Nephron (organoid): Measurements from ENCODE around the gene OR6J1.

Experiments used
- H3K27ac Mint-ChIP-seq, 3 experiments: 2 replicates each; pipeline ENCODE4 v1.8.0; 2020; ENCODE audit warnings: mixed read lengths in 3 of 3, mild to moderate bottlenecking in 2 of 3, moderate library complexity in 1 of 3
- H3K27me3 Mint-ChIP-seq: 2 replicates; pipeline ENCODE4 v1.8.0; 2021; ENCODE audit warnings: low read depth, mild to moderate bottlenecking, moderate library complexity, mixed read lengths
- H3K36me3 Mint-ChIP-seq: 2 replicates; pipeline ENCODE4 v1.8.0; 2020; ENCODE audit warnings: low read depth, mixed read lengths
- H3K4me1 Mint-ChIP-seq: 2 replicates; pipeline ENCODE4 v1.8.0; 2020; ENCODE audit warnings: mixed read lengths
- H3K4me3 Mint-ChIP-seq, 3 experiments: 2 replicates each; pipeline ENCODE4 v1.8.0; 2020; ENCODE audit warnings: mild to moderate bottlenecking in 3 of 3, mixed read lengths in 3 of 3, moderate library complexity in 2 of 3
- H3K9me3 Mint-ChIP-seq: 2 replicates; pipeline ENCODE4 v1.8.0; 2020; ENCODE audit warnings: mixed read lengths
- TF ChIP-seq, protein P1 (sequence below), 3 experiments: fragments of 200-600 bp; sonication (generic); IDR thresholded peaks; one replicate each; pipeline ENCODE4 v1.5.0; 2021; ENCODE audit warnings: antibody characterized with exemption in 3 of 3; ENCODE audit not compliant: unreplicated experiment in 3 of 3

Gene OR6J1

DNA sequence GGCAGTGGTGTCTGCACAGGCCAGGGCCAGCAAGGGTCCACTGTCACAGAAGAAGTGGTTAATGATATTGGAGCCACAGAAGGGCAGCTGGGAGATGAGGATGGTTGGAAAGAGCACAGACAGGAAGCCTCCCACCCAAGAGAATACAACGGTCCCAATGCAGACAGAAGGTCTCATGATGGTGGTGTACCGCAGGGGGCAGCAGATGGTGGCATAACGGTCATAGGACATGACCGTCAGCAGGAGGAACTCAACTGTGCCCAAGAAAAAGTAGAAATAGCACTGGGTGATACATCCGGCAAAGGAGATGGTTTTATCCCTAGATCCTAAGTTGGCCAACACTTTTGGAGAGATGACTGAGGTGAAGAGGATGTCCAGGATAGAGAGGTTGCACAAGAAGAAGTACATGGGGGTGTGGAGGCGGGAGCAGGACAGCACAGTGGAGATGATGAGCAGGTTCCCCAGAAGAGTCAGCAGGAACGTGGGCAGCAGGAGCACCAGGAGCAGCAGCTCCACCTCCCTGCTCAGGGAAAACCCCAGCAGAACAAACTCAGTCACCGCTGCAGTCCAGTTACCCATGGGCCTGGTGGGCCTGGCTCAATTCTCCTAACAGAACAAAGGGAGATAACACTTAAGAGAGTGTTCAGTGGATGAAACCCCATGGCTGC lies 9.8 kb downstream of the OR6J1 start:
- Mint-ChIP-seq H3K27ac (no peak overlapping the region), H3K27me3 (peaks cover 15% of the 10 kb centered on the region), H3K36me3 (peaks cover 4% of the 10 kb centered on the region), H3K9me3 (peaks cover 31% of the 10 kb centered on the region), H3K4me3 (no peak overlapping the region), H3K4me1 (no peaks in the 10 kb centered on the region)
- TF ChIP-seq, protein P1, sequence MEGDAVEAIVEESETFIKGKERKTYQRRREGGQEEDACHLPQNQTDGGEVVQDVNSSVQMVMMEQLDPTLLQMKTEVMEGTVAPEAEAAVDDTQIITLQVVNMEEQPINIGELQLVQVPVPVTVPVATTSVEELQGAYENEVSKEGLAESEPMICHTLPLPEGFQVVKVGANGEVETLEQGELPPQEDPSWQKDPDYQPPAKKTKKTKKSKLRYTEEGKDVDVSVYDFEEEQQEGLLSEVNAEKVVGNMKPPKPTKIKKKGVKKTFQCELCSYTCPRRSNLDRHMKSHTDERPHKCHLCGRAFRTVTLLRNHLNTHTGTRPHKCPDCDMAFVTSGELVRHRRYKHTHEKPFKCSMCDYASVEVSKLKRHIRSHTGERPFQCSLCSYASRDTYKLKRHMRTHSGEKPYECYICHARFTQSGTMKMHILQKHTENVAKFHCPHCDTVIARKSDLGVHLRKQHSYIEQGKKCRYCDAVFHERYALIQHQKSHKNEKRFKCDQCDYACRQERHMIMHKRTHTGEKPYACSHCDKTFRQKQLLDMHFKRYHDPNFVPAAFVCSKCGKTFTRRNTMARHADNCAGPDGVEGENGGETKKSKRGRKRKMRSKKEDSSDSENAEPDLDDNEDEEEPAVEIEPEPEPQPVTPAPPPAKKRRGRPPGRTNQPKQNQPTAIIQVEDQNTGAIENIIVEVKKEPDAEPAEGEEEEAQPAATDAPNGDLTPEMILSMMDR (IDR thresholded peaks at IDR 0.05; ENCODE audit: unreplicated experiment in 3 of 3) = no peak

GRCh38 chr14:22630486-22630885 lies 13.7 kb downstream of the OR6J1 start:
- Mint-ChIP-seq H3K27ac (no peak overlapping the region), H3K4me1 (no peaks in the 10 kb centered on the region), H3K4me3 (no peak overlapping the region), H3K36me3 (no peaks in the 10 kb centered on the region), H3K27me3 (peaks cover 15% of the 10 kb centered on the region), H3K9me3 (peaks cover 24% of the 10 kb centered on the region)
- TF ChIP-seq, protein P1 (IDR thresholded peaks at IDR 0.05; ENCODE audit: unreplicated experiment in 3 of 3) = no peak

DNA sequence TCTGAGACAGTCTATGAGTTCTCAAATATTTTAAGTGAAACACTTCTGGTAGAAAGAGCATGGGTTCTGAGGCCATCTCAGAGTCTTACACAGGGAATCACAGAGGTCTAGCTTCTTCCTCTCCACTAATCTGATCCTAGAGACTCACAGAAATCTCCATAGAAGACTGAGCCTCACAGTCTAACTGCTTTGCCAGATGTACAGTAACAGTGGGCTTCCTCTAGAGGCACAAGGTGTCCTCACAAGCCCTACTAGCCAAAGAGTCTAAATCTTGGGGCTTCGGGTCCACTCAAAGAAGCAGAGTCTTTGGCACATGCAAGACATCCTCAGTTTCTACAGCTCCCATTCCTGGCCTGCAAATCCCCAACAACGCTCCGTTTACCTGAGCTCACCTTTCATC lies 14.1 kb downstream of the OR6J1 start:
- H3K36me3 Mint-ChIP-seq = no peaks in the 10 kb centered on the region

GRCh38 chr14:22629361-22629760 lies 14.8 kb downstream of the OR6J1 start:
- Mint-ChIP-seq H3K36me3 (no peaks in the 10 kb centered on the region), H3K27ac (no peak overlapping the region), H3K9me3 (peaks cover 20% of the 10 kb centered on the region), H3K27me3 (peaks cover 12% of the 10 kb centered on the region), H3K4me3 (no peak overlapping the region), H3K4me1 (no peaks in the 10 kb centered on the region)
- TF ChIP-seq, protein P1 (IDR thresholded peaks at IDR 0.05; ENCODE audit: unreplicated experiment in 3 of 3) = no peak

More for the DNA sequence above, 14.1 kb downstream of the OR6J1 start:
- peaks cover 15% of the 10 kb centered on the region for H3K27me3 Mint-ChIP-seq
- H3K9me3 Mint-ChIP-seq = peaks cover 22% of the 10 kb centered on the region
- no peaks in the 10 kb centered on the region for H3K4me1 Mint-ChIP-seq
- no peak overlapping the region for H3K4me3 Mint-ChIP-seq
- TF ChIP-seq, protein P1 (IDR thresholded peaks at IDR 0.05; ENCODE audit: unreplicated experiment in 3 of 3) = no peak
- no peak overlapping the region for H3K27ac Mint-ChIP-seq

DNA sequence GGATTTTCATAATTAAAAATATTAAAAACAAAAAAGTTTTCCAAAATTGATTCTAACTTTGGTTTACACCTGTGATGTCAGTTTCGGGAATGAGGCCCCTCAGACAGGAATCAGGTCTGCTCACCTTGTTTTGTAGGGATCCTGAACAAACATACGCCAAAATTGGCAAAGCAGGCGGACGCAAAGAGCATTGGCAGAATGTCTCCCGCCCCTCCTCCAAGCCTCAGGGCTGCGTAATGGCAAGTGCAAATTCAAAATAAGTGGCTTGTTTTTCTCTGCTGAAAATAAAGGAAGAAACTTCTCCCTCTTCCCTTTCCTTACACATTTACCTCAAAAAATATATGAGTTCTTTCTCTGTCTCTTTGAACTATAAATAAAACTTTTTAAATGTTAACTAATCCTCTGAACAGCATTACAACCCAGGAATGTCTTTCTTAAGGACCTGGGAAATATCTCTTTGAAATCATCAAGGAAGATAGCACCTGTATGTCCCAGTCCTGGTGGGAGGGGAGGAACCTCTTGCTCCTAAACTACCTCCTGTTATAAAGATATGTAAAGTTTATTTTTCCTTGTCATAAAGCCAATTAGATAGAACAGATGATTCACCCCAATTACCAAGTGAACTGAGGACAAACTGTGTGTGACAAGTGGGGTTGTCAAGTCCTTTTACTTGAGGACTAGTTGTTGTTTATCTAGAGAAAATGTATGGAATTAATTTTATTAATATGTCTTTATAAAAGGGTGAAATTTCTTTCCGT lies 16.5 kb downstream of the OR6J1 start:
- Mint-ChIP-seq H3K36me3 (no peaks in the 10 kb centered on the region), H3K27ac (no peak overlapping the region), H3K27me3 (peaks cover 4% of the 10 kb centered on the region), H3K4me1 (peaks cover 7% of the 10 kb centered on the region), H3K9me3 (peaks cover 14% of the 10 kb centered on the region), H3K4me3 (no peak overlapping the region)
- TF ChIP-seq, protein P1 (IDR thresholded peaks at IDR 0.05; ENCODE audit: unreplicated experiment in 3 of 3) = no peak
